Trophoblast cell (in vitro differentiated cells and primary cell): ENCODE results near the gene BRPF3.

ENCODE experiments used
- DNase-seq, 2 donors: peaks; one replicate each; pipeline ENCODE4 v3.0.0-alpha.2; 2016
- H2AFZ ChIP-seq: 2 replicates; pipeline ENCODE4 v1.6.1; 2013; ENCODE audit warnings: low read length, moderate library complexity, mild to moderate bottlenecking; ENCODE audit not compliant: insufficient read depth, poor library complexity
- H2AK5ac ChIP-seq: 2 replicates; pipeline ENCODE4 v1.6.1; 2013; ENCODE audit warnings: mild to moderate bottlenecking, low read length
- H2BK120ac ChIP-seq: 2 replicates; pipeline ENCODE4 v1.6.1; 2013; ENCODE audit warnings: low read length, mild to moderate bottlenecking, moderate library complexity; ENCODE audit not compliant: insufficient read depth, poor library complexity
- H2BK12ac ChIP-seq: 2 replicates; pipeline ENCODE4 v1.6.1; 2013; ENCODE audit warnings: mild to moderate bottlenecking, low read length, moderate library complexity
- H2BK5ac ChIP-seq: 2 replicates; pipeline ENCODE4 v1.6.1; 2013; ENCODE audit warnings: low read length, low read depth, moderate library complexity, mild to moderate bottlenecking; ENCODE audit not compliant: poor library complexity
- H3K14ac ChIP-seq: 2 replicates; pipeline ENCODE4 v1.6.1; 2013; ENCODE audit warnings: mild to moderate bottlenecking, low read length
- H3K18ac ChIP-seq: 2 replicates; pipeline ENCODE4 v1.6.1; 2013; ENCODE audit warnings: mild to moderate bottlenecking, low read length
- H3K23ac ChIP-seq: 2 replicates; pipeline ENCODE4 v1.6.1; 2013; ENCODE audit warnings: low read length
- H3K27ac ChIP-seq: 2 replicates; pipeline ENCODE4 v1.5.1; 2013; ENCODE audit warnings: low read depth, mild to moderate bottlenecking, inconsistent platforms, low read length, moderate library complexity
- H3K27me3 ChIP-seq: 2 replicates; pipeline ENCODE4 v1.6.1; 2013; ENCODE audit warnings: inconsistent platforms, mild to moderate bottlenecking, low read length, moderate library complexity; ENCODE audit not compliant: insufficient read depth
- H3K36me3 ChIP-seq, 2 experiments: 1 replicate in 1 of 2; 2 replicates in 1 of 2; pipeline ENCODE4 v1.6.1; 2013; ENCODE audit warnings: low read length in 2 of 2, mild to moderate bottlenecking in 2 of 2, moderate library complexity in 1 of 2; ENCODE audit not compliant: insufficient read depth in 2 of 2, control insufficient read depth in 1 of 2
- H3K4ac ChIP-seq: 2 replicates; pipeline ENCODE4 v1.6.1; 2013; ENCODE audit warnings: low read depth, mild to moderate bottlenecking, low read length, moderate library complexity
- H3K4me1 ChIP-seq, 2 experiments: 1 replicate in 1 of 2; 2 replicates in 1 of 2; pipeline ENCODE4 v1.6.1; 2013; ENCODE audit warnings: low read length in 2 of 2, mild to moderate bottlenecking in 2 of 2, moderate library complexity in 1 of 2; ENCODE audit not compliant: insufficient read depth in 2 of 2, control insufficient read depth in 1 of 2
- H3K4me2 ChIP-seq: 2 replicates; pipeline ENCODE4 v1.6.1; 2013; ENCODE audit warnings: inconsistent platforms, mild to moderate bottlenecking, low read length, moderate library complexity
- H3K4me3 ChIP-seq: 2 replicates; pipeline ENCODE4 v1.5.1; 2013; ENCODE audit warnings: mild to moderate bottlenecking, low read depth, low read length, inconsistent platforms
- H3K79me1 ChIP-seq: one replicate; pipeline ENCODE4 v1.6.1; 2013; ENCODE audit warnings: low read length
- H3K79me2 ChIP-seq: 2 replicates; pipeline ENCODE4 v1.6.1; 2013; ENCODE audit warnings: low read length, mild to moderate bottlenecking; ENCODE audit not compliant: control insufficient read depth, insufficient read depth, poor library complexity
- H3K9ac ChIP-seq: 2 replicates; pipeline ENCODE4 v1.6.1; 2013; ENCODE audit warnings: mild to moderate bottlenecking, low read length
- H3K9me3 ChIP-seq: 2 replicates; pipeline ENCODE4 v1.6.1; 2013; ENCODE audit warnings: low read depth, mild to moderate bottlenecking, control low read depth, inconsistent platforms, low read length; ENCODE audit not compliant: insufficient read depth
- H4K12ac ChIP-seq: 2 replicates; pipeline ENCODE4 v1.6.1; 2013; ENCODE audit warnings: low read depth, mild to moderate bottlenecking, low read length, moderate library complexity
- H4K8ac ChIP-seq: 2 replicates; pipeline ENCODE4 v1.6.1; 2013; ENCODE audit warnings: low read depth, mild to moderate bottlenecking, low read length, moderate library complexity
- H4K91ac ChIP-seq: one replicate; pipeline ENCODE4 v1.6.1; 2013; ENCODE audit warnings: low read depth, mild to moderate bottlenecking, low read length, moderate library complexity
- WGBS: extraction: QIAGEN DNeasy Blood & Tissue Kit; methylation state at CpG from one replicate; pipeline ENCODE4 v1.1.7; 2013; ENCODE audit warnings: missing lambda C conversion rate; ENCODE audit not compliant: insufficient read length, insufficient coverage; ENCODE audit errors: extremely low coverage; 5-methylcytosine and 5-hydroxymethylcytosine counted together

BRPF3 gene

DNA sequence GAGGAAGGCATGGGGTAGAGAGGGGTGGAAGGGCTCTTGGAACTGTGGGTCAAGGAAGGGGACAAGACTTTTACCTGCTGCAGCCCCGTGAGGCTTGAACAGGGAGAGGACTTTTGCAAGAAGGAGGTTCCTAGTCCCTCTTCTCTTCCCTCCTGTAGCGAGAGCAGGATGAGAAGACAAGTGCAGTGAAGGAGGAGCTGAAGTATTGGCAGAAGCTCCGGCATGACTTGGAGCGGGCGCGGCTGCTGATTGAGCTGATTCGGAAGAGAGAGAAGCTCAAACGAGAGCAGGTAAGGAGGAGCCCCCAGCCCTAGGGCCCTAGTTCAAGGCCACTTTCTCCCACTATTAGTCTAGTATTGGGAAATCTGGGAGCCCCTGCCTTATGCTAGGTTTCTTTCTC, 10.6 kb downstream of the BRPF3 start:
- no peak overlapping the region for H3K4me3 ChIP-seq
- H2BK12ac ChIP-seq, result no peak overlapping the region
- DNase-seq, result no peak
- H4K12ac ChIP-seq, result no peak overlapping the region
- peaks cover 2% of the 10 kb centered on the region for H3K79me2 ChIP-seq
- no peak overlapping the region for H3K27ac ChIP-seq
- no peak overlapping the region for H4K91ac ChIP-seq
- H3K36me3 ChIP-seq, result peaks cover 40 to 76% of the 10 kb centered on the region in 2 experiments
- no peak overlapping the region for H2BK120ac ChIP-seq
- H3K14ac ChIP-seq, result no peak overlapping the region
- no peak overlapping the region for H4K8ac ChIP-seq
- WGBS, result no CpG with 5 or more reads among the region's 8 CpGs
- no peaks in the 10 kb centered on the region for H3K9me3 ChIP-seq
- H3K4me1 ChIP-seq, result peaks cover 0 to under 1% of the 10 kb centered on the region in 2 experiments
- no peak overlapping the region for H3K23ac ChIP-seq
- H3K4me2 ChIP-seq, result no peak overlapping the region
- H3K79me1 ChIP-seq, result no peaks in the 10 kb centered on the region
- H3K27me3 ChIP-seq, result no peaks in the 10 kb centered on the region
- no peak overlapping the region for H3K9ac ChIP-seq
- H2AFZ ChIP-seq, result no peak overlapping the region
- H3K4ac ChIP-seq, result no peak overlapping the region
- no peak overlapping the region for H2AK5ac ChIP-seq
- H2BK5ac ChIP-seq, result no peak overlapping the region
- H3K18ac ChIP-seq, result no peak overlapping the region

DNA sequence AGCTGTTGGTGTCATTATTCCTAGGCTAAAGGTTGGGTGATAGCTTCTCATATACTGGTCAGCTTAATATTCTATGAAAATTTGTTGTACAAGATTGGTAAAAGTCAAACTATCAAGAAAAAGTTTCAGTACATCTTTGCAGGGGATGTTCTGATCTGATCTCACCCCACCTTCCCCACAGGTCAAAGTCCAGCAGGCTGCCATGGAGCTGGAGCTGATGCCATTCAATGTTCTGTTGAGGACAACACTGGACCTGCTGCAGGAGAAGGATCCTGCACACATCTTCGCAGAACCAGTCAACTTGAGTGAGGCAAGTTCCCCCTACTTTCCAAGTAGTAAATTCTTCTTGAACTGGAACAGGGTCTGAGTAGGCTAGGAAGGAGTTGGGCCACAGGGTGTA, 13.1 kb downstream of the BRPF3 start:
- no peak overlapping the region for H4K8ac ChIP-seq
- H3K4me3 ChIP-seq, result no peak overlapping the region
- no peaks in the 10 kb centered on the region for H3K79me2 ChIP-seq
- H2BK12ac ChIP-seq, result no peak overlapping the region
- no peaks in the 10 kb centered on the region for H3K4me1 ChIP-seq
- H2BK120ac ChIP-seq, result no peak overlapping the region
- no peak overlapping the region for H4K12ac ChIP-seq
- WGBS, result no CpG with 5 or more reads among the region's 1 CpG
- DNase-seq, result no peak
- no peak overlapping the region for H3K14ac ChIP-seq
- no peak overlapping the region for H3K18ac ChIP-seq
- no peak overlapping the region for H4K91ac ChIP-seq
- peaks cover 49 to 72% of the 10 kb centered on the region in 2 experiments for H3K36me3 ChIP-seq
- no peak overlapping the region for H2AFZ ChIP-seq
- H3K9ac ChIP-seq, result no peak overlapping the region
- no peak overlapping the region for H2BK5ac ChIP-seq
- no peak overlapping the region for H3K4me2 ChIP-seq
- H3K9me3 ChIP-seq, result no peaks in the 10 kb centered on the region
- H3K27ac ChIP-seq, result no peak overlapping the region
- no peaks in the 10 kb centered on the region for H3K27me3 ChIP-seq
- no peak overlapping the region for H3K23ac ChIP-seq
- no peak overlapping the region for H2AK5ac ChIP-seq
- H3K4ac ChIP-seq, result no peak overlapping the region
- H3K79me1 ChIP-seq, result no peaks in the 10 kb centered on the region

DNA sequence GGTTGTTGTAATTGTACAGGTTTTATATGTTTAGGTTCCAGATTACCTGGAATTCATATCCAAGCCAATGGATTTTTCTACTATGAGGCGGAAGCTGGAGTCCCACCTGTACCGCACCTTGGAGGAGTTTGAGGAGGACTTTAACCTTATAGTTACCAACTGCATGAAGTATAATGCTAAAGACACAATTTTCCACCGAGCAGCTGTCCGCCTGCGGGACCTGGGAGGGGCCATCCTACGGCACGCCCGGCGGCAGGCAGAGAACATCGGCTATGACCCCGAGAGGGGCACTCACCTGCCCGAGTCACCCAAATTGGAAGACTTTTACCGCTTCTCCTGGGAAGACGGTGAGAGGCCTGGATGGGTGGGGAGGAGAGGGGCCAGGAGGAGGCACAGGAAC, 13.6 kb downstream of the BRPF3 start:
- DNase-seq, result no peak
- Histone ChIP-seq H2AFZ (no peak overlapping the region), H2BK120ac (no peak overlapping the region), H3K23ac (no peak overlapping the region), H3K9ac (no peak overlapping the region), H3K4me1 (no peaks in the 10 kb centered on the region), H4K8ac (no peak overlapping the region), H2AK5ac (no peak overlapping the region), H3K27me3 (no peaks in the 10 kb centered on the region), H3K79me1 (no peaks in the 10 kb centered on the region), H2BK5ac (no peak overlapping the region), H3K36me3 (peaks cover 51 to 72% of the 10 kb centered on the region in 2 experiments), H4K91ac (no peak overlapping the region), H3K79me2 (no peaks in the 10 kb centered on the region), H3K4ac (no peak overlapping the region), H3K4me3 (no peak overlapping the region), H3K4me2 (no peak overlapping the region), H3K18ac (no peak overlapping the region), H3K9me3 (no peaks in the 10 kb centered on the region), H3K14ac (no peak overlapping the region), H2BK12ac (no peak overlapping the region), H4K12ac (no peak overlapping the region), H3K27ac (no peak overlapping the region)
- WGBS, result no CpG with 5 or more reads among the region's 14 CpGs

DNA sequence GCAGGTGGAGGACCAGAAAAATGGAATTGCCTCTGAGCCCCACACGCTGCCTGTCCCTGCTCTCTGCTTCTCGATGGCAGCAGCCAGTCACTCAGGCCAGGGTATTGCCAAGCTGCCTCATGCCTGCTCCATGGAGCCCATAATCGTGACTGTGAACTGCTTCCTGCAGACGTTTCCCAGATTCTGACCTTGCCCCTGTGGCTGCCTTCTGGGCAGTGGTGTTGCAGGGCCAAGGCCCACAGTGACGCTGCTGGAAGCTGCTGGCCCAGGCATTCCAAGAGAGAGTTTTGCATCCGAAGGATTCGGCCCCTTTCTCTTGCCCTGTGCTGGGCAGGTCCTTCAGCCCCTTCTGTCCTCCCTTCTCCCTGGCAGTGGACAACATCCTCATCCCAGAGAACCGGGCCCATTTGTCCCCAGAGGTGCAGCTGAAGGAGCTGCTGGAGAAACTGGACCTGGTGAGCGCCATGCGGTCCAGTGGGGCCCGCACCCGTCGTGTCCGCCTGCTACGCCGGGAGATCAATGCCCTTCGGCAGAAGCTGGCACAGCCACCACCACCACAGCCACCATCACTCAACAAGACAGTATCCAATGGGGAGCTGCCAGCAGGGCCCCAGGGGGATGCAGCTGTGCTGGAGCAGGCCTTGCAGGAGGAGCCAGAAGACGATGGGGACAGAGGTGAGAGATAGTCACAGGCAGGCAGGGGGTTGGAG, 14.5 kb downstream of the BRPF3 start:
- Histone ChIP-seq H3K4me3 (no peak overlapping the region), H3K36me3 (peaks cover 55 to 75% of the 10 kb centered on the region in 2 experiments), H3K9ac (no peak overlapping the region), H3K9me3 (no peaks in the 10 kb centered on the region), H3K27me3 (no peaks in the 10 kb centered on the region), H3K18ac (no peak overlapping the region), H4K8ac (no peak overlapping the region), H2BK120ac (no peak overlapping the region), H3K79me2 (no peaks in the 10 kb centered on the region), H3K4me1 (no peaks in the 10 kb centered on the region), H2BK5ac (no peak overlapping the region), H4K91ac (no peak overlapping the region), H4K12ac (no peak overlapping the region), H2AK5ac (no peak overlapping the region), H3K79me1 (no peaks in the 10 kb centered on the region), H2AFZ (no peak overlapping the region), H2BK12ac (no peak overlapping the region), H3K14ac (no peak overlapping the region), H3K4me2 (no peak overlapping the region), H3K4ac (no peak overlapping the region), H3K23ac (no peak overlapping the region), H3K27ac (no peak overlapping the region)
- no peak for DNase-seq
- no CpG with 5 or more reads among the region's 18 CpGs for WGBS
